ENCODE results near the gene NBAS.

DNA sequence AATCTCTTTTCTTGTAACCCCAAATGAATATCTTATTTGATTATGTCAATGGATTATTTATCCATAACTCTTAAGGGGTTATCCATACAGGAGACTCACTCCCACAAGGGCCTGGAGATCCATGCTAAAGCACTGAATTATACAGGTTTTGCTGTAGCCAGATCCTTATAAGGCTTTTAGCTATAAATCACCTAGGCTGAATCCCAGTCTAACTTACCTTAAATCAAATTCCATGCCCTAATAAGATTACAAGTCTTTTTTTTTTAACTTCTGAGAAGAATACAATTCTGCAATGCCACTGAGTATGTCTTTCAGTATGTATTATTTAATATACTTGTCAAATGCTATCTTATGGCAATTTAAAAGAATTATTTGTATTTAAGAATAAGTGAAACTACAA, 340.5 kb downstream of the NBAS start:
- no peak for TF ChIP-seq EZH2 (IDR thresholded peaks at IDR 0.05; ENCODE audit: low read length, missing control alignments)
- TF ChIP-seq, protein P1, sequence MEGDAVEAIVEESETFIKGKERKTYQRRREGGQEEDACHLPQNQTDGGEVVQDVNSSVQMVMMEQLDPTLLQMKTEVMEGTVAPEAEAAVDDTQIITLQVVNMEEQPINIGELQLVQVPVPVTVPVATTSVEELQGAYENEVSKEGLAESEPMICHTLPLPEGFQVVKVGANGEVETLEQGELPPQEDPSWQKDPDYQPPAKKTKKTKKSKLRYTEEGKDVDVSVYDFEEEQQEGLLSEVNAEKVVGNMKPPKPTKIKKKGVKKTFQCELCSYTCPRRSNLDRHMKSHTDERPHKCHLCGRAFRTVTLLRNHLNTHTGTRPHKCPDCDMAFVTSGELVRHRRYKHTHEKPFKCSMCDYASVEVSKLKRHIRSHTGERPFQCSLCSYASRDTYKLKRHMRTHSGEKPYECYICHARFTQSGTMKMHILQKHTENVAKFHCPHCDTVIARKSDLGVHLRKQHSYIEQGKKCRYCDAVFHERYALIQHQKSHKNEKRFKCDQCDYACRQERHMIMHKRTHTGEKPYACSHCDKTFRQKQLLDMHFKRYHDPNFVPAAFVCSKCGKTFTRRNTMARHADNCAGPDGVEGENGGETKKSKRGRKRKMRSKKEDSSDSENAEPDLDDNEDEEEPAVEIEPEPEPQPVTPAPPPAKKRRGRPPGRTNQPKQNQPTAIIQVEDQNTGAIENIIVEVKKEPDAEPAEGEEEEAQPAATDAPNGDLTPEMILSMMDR (conservative IDR thresholded peaks at IDR 0.05 in 1 of 2, IDR thresholded peaks at IDR 0.05 in 1 of 2; ENCODE audit: low read depth in 1 of 2, low read length in 2 of 2) = no peak
